Limb (tissue), 2 donors: Measurements from ENCODE around the gene LCE2C.

Experiments used
- DNase-seq, 2 donors: peaks; one replicate each; pipeline ENCODE4 v3.0.0-alpha.2; 2016; ENCODE audit errors: extremely low spot score in 2 of 2

The LCE2C gene

GRCh38 chr1:152725261-152725660, 50.2 kb downstream of the LCE2C start:
- no peak for DNase-seq
